Subcutaneous adipose tissue (tissue), 4 donors: ENCODE data around the gene EML5. TPM values are rescaled to one million over a fixed set of nuclear protein-coding genes. Genes with fewer than 3 reads are reported as not detected.

Experiments used
- total RNA-seq, 4 donors: library from RNA; depleted of rRNA; stranded (reverse); fragments of >200 nt; gene quantifications; one replicate each; pipeline ENCODE4 v1.1.0, GENCODE V29; 2016
- TF ChIP-seq, protein P1 (sequence below): fragments of 450-650 bp; IDR thresholded peaks from one replicate; pipeline ENCODE4 v1.5.1; 2016; ENCODE audit warnings: low read depth, mild to moderate bottlenecking, control low read depth, antibody characterized with exemption, moderate library complexity

EML5 gene
- total RNA-seq, 4 donors from 2014 or later: 0.19 to 1.1 (median 0.33) TPM

DNA sequence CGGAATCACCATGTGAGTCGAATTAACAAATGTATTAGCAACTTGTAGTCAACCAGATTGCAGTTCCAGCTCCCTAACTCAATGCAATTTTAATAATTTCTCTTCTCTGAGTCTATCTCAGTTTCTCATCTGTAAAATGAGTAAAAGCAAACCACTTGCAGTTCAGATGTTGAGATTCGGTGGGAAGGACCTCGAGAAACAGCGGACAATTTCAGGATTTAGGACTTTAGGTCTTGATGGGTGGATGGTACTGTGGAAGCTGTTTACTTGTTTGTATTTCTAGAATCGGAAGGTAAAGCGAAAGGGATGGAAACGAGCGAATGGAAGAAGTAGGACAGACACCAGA, 31.2 kb upstream of the EML5 start:
- TF ChIP-seq, protein P1, sequence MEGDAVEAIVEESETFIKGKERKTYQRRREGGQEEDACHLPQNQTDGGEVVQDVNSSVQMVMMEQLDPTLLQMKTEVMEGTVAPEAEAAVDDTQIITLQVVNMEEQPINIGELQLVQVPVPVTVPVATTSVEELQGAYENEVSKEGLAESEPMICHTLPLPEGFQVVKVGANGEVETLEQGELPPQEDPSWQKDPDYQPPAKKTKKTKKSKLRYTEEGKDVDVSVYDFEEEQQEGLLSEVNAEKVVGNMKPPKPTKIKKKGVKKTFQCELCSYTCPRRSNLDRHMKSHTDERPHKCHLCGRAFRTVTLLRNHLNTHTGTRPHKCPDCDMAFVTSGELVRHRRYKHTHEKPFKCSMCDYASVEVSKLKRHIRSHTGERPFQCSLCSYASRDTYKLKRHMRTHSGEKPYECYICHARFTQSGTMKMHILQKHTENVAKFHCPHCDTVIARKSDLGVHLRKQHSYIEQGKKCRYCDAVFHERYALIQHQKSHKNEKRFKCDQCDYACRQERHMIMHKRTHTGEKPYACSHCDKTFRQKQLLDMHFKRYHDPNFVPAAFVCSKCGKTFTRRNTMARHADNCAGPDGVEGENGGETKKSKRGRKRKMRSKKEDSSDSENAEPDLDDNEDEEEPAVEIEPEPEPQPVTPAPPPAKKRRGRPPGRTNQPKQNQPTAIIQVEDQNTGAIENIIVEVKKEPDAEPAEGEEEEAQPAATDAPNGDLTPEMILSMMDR: no peak

DNA sequence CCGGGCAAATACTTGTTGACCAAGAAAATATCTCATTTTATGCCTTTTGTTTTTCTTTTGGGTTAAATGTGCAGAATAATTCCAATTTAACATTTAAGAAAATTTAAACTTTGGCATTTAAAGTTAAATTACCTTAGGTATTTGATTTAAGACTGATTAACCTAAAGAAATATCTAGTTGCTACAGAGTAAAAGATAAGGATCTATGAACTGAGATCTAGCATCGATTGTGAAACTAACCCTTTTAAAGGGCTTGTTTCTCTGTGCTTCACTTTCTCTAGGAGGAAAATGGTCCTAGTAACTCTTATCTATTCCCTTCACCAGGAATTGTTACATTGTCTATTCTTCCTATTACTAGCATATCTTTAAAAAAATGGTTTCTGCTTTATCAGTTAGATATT, 29.1 kb upstream of the EML5 start:
- TF ChIP-seq, protein P1: no peak

DNA sequence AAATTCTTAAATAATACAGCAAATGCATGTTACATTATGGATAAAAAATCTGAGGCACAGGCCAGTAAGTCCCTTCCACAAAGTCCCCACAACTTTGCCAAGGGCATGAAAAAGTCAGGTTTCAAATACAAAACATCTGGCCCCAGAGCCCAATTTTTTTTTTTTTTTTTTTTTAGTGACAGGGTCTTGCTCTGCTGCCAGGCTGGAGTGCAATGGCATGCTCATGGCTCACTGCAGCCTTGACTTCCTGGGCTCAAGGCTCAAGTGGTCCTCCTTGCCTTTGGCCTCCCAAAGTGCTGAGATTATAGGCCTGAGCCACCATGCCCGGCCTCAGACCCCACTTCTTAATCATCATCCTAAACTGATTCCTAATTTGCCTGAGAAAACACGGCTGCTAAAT, 28.6 kb upstream of the EML5 start:
- TF ChIP-seq, protein P1: no peak

DNA sequence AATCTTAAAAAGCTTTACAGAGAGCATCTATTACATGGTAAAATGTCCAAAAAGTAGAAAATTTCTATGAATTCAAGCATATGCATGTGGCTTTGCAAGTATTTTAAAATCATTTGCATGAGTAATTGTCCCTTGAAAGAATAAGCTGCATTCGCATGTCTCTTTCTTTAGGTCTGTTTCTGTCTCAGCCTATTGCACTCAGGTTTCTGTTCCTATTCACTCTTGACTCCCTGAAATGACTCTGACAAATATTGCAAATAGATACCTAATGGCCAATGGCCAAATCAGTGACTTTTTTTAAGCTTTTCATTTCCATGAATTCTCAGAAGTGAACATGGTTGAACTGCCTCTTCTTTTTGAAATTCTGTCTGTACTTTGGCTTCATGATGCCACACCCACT, 25.3 kb upstream of the EML5 start:
- TF ChIP-seq, protein P1: no peak

DNA sequence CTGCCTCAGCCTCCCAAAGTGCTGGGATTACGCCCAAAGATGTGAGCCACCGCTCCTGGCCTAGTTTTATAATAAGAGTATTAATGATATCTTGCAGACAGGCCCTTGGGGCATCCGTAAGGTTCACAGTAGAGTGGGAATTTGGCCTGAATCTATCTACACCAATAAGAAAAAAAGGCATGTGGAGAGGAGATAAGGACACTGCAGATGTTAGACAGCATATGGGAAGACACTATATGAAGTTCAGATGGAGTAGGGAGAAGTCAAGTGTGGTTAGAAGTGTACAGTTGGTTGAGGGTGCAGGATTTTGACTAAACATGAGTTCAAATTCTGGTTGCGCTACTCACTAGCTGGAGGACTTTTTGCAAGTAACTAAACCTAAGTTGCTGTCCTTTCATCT, 23.2 kb upstream of the EML5 start:
- TF ChIP-seq, protein P1: no peak

DNA sequence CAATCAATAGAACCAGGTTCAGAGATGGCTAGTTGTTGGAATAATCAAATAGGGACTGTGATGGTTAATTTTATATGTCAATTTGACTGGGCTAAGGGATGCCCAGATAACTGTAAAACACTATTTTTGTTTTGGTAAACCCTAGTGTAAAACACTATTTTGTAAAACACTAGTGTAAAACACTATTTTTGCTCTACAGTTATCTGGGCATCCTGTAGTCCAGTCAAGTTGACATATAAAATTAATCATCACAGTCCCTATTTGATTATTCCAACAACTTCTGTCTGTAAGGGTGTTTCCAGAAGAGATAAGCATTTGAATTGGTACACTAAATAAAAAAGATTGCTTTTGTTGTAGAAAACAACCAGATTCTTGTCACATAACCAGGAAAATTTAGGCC, 15.6 kb upstream of the EML5 start:
- TF ChIP-seq, protein P1: no peak

DNA sequence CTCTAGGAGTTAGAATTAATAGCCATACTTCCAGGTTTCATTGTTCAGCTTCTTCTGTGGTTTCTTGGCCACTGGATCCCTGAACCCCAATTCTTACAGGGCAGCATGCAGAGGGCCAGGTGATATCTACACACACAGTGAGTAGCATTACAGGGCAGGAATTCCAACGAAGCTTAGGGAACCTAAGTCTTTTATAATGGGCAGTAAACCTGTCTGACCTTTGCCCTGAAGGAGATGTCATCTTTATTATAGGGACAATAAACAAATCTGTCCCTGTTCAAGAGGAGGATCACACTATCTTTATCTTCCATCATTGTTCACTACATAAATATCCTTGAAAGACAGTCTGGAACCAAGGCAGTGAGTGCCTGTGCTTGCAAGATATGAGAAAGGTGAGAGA, 11.7 kb upstream of the EML5 start:
- TF ChIP-seq, protein P1: no peak

DNA sequence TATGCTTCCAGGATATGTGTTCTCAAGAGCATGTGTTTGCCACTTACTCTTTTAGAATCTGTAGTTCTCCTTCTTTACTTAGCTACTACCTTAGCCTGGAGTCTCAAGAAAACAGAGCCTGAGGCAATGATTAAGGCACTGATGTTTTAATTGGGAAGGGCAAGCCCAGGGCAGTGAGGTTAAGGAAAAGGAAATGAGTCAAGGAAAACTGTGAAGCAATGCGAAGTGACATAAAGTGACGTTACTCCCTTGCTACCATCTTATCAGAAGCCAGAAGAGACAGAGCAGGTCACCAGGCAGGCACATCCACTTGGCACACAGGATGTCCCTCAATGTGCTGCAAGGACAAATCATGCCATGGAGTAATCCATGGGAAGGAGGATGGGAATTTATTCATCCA, 11.3 kb upstream of the EML5 start:
- TF ChIP-seq, protein P1: no peak
